Activated naive CD8-positive, alpha-beta T cell treated with anti-CD3 and anti-CD28 coated beads for 36 hours (primary cell): ENCODE results near the gene GOLPH3L. TPM values are rescaled to one million over a fixed set of nuclear protein-coding genes. Genes with fewer than 3 reads are reported as not detected.
A peak's percentile ranks its signal among the peaks of the same experiment; 100 is the strongest.
"Not testable (repeated sequence)": the region's sequence is repeated elsewhere in the genome, so short reads cannot be mapped to it uniquely, and the experiment has no call there.

Source experiments
- DNase-seq: peaks from one replicate; pipeline ENCODE4 v3.0.0; 2021
- H3K27ac Mint-ChIP-seq: one replicate; pipeline ENCODE4 v1.8.0; 2022; ENCODE audit warnings: mild to moderate bottlenecking, moderate library complexity, mixed read lengths
- H3K27me3 Mint-ChIP-seq: one replicate; pipeline ENCODE4 v1.8.0; 2022; ENCODE audit warnings: mild to moderate bottlenecking, mixed read lengths
- H3K36me3 Mint-ChIP-seq: one replicate; pipeline ENCODE4 v1.8.0; 2021; ENCODE audit warnings: mild to moderate bottlenecking, mixed read lengths
- H3K4me1 Mint-ChIP-seq: one replicate; pipeline ENCODE4 v1.8.0; 2021; ENCODE audit warnings: mixed read lengths
- H3K4me3 Mint-ChIP-seq: one replicate; pipeline ENCODE4 v1.8.0; 2022; ENCODE audit warnings: mild to moderate bottlenecking, moderate library complexity, mixed read lengths
- H3K9me3 Mint-ChIP-seq: one replicate; pipeline ENCODE4 v1.8.0; 2022; ENCODE audit warnings: mixed read lengths
- total RNA-seq, 2 experiments: library from RNA; stranded (reverse); gene quantifications; one replicate each; pipeline ENCODE4 v1.2.3, GENCODE V29; 2021

GOLPH3L gene
- total RNA-seq, 2 experiments from 2014 or later, result 15.2 to 15.8 TPM

DNA sequence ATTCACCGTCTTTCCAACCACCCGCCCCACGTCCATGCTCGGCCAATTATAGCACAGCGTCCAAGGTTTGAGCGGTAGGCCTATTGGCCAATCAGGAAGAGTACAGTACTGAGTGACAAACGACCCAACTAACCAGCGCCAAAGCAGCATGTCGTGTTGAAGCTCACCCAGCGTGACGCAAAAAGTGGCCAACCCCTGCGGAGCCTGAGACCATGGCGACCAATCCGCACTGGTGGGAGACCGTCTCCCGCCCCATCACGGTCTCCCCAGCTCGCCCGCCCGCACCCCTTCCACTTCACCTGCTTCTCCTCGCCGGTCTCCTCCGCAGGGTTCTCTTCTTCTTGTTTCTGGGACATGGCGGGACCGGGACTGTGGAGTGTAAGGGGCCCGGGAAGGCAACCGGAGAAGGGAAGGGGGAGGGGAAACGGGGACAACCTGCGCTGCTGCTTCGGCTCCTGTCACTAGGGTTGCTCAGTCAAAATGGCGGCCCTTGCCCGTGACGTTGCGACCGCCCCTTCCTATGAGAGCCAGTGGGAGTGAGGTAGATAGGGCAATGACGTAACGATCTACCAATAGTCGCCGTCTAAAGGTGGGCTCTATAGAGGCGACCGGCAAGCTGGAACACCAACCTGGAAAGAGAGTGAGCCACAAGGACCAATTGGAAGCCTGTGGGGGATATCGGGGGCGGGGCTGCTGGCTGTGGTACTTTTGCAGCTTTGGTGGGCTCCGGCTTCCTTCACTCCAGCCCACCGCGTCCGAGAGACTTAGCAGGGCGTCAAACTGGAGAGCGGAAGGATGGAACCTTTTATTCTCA lies 67.6 kb downstream of the GOLPH3L start, which contains the start of gene ENSA:
Gene ENSA (minus strand): TSS at position 498 of the 814 bp plus-strand sequence. CDS start 142 bp downstream, at position 356.
- Mint-ChIP-seq H3K27ac (no peak within 1 kb of the TSS), H3K4me1 (peaks cover 35% of the 10 kb centered on the region), H3K36me3 (peaks cover 26% of the 10 kb centered on the region), H3K4me3 (no peak within 1 kb of the TSS), H3K27me3 (no peaks in the 10 kb centered on the region), H3K9me3 (no peaks in the 10 kb centered on the region)
- peak; percentile 95 for DNase-seq

DNA sequence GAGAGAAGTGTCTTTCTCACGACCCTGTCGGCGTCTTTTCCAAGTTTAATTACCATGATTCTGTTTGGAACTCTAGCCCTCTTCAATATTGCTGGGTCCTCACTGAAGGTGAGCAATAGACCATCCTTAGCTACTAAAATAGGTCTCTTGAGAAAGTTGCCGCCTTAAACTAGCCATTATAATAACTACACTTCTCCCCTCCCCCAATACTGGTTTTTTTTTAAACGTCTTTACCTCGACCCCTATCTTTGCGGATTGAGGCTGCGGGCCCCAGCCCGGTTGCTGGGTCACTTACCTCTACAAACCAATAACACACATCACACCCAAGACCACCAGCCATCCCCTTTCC lies 68.2 kb downstream of the GOLPH3L start:
- H3K27ac Mint-ChIP-seq, result no peak overlapping the region
- H3K36me3 Mint-ChIP-seq, result peaks cover 26% of the 10 kb centered on the region
- H3K4me1 Mint-ChIP-seq, result peaks cover 38% of the 10 kb centered on the region
- H3K9me3 Mint-ChIP-seq, result no peaks in the 10 kb centered on the region
- no peak for DNase-seq
- no peak overlapping the region for H3K4me3 Mint-ChIP-seq
- H3K27me3 Mint-ChIP-seq, result no peaks in the 10 kb centered on the region

DNA sequence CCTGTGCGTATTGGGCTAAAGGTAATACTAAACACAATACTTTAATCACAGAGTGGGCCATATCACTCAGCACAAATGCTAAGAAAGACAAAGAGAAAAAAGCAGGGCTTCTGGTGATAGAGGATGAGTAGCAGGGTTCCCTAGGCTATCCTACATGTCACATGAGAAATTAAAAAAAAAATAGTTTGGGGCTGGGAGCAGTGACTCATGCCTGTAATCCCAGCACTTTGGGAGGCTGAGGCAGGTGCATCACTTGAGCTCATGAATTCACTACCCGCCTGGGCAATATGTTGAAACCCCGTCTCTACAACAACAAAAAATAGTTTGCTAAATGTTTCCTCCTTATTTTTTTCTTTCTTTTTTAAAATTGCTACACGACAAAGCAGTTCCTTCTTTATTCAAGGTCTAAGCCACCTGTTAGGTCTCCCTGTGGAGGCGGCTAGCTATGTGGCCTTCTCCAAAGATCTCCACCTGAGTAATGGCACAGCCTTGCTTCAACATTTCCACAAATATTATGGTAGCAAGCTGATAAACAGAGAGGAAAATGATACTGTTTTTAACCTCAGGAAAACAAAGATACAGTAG lies 69.0 kb downstream of the GOLPH3L start:
- peaks cover 27% of the 10 kb centered on the region for H3K36me3 Mint-ChIP-seq
- H3K4me1 Mint-ChIP-seq, result peaks cover 38% of the 10 kb centered on the region
- no peak overlapping the region for H3K4me3 Mint-ChIP-seq
- peak overlapping the region; percentile 31 for H3K27ac Mint-ChIP-seq
- DNase-seq, result no peak
- no peaks in the 10 kb centered on the region for H3K27me3 Mint-ChIP-seq
- no peaks in the 10 kb centered on the region for H3K9me3 Mint-ChIP-seq

DNA sequence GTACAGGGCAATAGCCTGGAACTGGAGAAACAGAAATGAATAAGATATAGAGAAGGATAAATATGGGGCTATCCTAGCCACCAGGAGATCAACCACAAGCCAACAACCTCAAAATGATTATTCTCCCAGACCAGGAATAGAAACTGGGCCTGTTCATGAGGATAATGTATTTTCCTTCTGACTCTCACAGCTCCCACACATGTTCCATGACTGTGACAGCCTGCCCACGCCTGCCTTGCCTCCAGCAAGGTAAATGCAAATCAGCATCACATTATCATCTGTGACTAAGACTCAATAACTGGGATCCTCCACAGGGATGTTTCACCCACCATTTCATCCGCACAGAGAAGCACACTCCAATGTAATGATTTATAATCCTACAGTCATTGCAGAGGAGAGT lies 70.8 kb downstream of the GOLPH3L start:
- Mint-ChIP-seq H3K4me1 (peaks cover 53% of the 10 kb centered on the region), H3K9me3 (no peaks in the 10 kb centered on the region), H3K27me3 (no peaks in the 10 kb centered on the region), H3K4me3 (no peak overlapping the region), H3K36me3 (peaks cover 34% of the 10 kb centered on the region), H3K27ac (peak overlapping the region; percentile 25)
- no peak for DNase-seq

DNA sequence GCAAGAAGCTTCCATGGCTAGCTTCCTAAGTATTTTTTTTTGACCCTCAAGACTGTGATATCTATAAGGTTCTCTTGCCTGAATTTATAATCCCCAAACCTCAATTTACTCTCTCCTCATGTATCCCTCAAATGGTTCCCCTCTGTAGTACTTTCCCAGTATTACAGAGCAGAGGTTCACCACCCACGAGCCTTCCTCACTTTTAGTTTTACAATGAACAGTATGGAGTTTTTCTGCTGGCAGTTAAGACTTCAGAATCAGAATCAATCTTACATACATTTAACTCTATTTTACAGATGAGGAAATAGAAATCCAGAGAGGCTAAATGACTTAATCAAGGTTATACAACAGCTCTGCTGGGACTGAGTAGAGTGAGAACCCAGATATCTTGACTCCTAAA lies 72.4 kb downstream of the GOLPH3L start:
- DNase-seq, H3K27me3 Mint-ChIP-seq, H3K4me3 Mint-ChIP-seq, H3K9me3 Mint-ChIP-seq: not testable (repeated sequence)
- Mint-ChIP-seq H3K4me1 (peaks cover 60% of the 10 kb centered on the region), H3K36me3 (peaks cover 46% of the 10 kb centered on the region), H3K27ac (peak overlapping the region; percentile 59)

DNA sequence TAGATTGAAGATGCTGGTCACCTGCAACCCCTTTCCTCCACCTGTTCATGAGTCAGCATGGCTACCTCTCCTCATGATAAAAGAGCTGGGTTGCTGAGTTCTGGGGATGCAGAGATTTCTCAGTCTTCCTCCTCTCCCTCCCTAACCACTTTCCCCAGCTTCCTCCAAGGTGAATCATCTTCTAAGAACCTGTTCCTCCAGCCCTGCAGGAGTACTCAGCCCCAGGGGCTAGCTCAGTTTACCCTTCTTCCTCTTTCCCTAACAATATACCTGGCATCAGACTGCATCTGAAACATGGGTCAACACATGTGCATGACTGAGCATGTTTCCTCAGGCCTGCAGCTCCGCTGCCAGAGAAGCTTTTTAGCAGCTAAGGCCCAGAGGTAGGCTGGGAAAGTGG lies 72.8 kb downstream of the GOLPH3L start:
- H3K4me3 Mint-ChIP-seq, result not testable (repeated sequence)
- Mint-ChIP-seq H3K4me1 (peaks cover 65% of the 10 kb centered on the region), H3K36me3 (peaks cover 49% of the 10 kb centered on the region)

DNA sequence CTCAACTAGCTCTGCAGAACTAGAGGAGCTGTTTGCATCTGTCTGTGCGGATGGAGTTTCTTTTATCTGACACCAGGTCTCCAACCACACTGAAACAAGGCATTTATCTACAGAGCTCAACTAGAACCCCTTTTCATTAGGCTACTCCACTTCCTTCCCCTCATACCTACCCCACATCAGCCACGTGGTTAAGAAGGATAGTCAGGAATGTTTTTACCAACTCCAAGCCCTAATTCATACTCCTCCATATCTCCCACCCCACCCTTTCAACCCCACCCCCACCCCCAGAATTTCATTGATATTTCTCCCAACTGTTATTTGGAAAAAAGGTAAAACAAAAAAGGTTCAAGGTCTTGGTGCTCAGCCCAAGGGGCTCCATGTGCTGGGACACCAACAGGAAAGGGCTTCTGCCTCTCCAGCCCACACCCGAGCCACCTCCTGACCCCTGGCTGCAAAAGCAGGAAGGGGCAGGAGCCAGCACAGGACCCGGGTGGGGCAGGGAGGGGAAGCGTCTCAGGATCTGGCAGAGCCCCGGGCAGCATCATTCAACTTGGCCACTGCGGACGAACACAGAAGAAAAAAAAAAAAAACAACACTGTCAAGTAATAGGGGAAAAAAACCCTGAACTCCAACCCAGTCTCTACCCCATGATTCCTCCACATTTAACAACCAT lies 74.5 kb downstream of the GOLPH3L start:
- no peaks in the 10 kb centered on the region for H3K27me3 Mint-ChIP-seq
- H3K4me3 Mint-ChIP-seq, result no peak overlapping the region
- no peak for DNase-seq
- H3K9me3 Mint-ChIP-seq, result no peaks in the 10 kb centered on the region
- peak overlapping the region; percentile 74 for H3K27ac Mint-ChIP-seq
- peaks cover 57% of the 10 kb centered on the region for H3K4me1 Mint-ChIP-seq
- H3K36me3 Mint-ChIP-seq, result peaks cover 47% of the 10 kb centered on the region

More for the DNA sequence above, 72.8 kb downstream of the GOLPH3L start:
- not testable (repeated sequence) for H3K27me3 Mint-ChIP-seq, DNase-seq, H3K9me3 Mint-ChIP-seq, H3K27ac Mint-ChIP-seq

DNA sequence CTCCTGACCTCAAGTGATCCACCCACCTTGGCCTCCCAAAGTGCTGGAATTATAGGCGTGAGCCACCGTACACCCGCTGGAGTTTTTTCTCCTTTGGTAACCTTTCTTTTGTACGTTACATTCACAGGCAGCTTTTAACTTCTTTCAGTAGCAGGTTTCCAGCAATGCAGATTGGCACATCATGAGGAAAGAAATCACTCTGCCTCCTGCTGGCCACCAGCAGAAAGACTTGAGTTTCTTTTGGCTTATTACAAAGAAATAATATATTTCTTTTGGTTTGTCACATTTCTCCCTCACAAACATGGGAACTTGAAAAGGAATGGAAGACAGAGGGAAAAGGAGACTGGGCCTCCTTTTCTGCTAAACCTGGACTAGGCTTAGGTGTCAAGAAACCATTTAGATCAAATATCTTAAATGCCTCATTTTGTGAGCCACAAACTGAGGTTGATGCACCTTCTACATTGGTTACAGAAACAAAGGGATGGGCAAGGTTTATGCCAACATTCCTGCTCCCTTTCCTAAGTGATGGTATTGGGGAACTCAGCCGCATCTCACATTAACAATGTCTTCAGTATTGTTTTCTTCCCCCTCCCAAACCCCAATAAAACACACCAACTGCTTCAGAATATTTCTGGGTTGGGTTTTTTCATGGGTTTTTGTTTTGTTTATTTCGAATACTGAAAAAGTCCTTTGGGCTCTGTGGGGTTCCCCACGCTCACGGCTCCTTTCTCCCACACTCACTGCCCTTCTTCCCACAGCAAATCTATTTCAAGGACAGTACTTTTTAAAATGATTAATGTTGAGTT lies 75.3 kb downstream of the GOLPH3L start:
- H3K27me3 Mint-ChIP-seq, result no peaks in the 10 kb centered on the region
- H3K36me3 Mint-ChIP-seq, result peaks cover 44% of the 10 kb centered on the region
- H3K27ac Mint-ChIP-seq, result peak overlapping the region; percentile 74

DNA sequence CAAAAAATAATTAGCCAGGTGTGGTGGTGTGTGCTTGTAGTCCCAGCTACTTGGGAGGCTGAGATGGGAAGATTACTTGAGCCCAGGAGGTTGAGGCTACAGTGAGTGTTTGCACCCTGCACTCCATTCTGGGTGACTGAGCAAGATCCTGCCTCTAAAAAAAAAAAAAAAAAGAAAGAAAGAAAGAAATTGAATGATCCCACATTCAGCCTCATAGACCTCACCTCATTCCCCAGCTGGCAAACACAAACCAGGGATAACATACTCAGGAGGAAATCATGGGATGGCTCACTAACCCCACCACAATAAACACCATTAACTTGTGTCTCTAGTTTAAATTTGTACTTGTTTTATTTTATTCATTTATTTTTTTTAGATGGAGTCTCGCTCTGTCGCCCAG lies 76.0 kb downstream of the GOLPH3L start:
- Mint-ChIP-seq H3K27ac (peak overlapping the region; percentile 66), H3K9me3 (no peaks in the 10 kb centered on the region), H3K4me1 (peaks cover 59% of the 10 kb centered on the region), H3K4me3 (no peak overlapping the region), H3K36me3 (peaks cover 45% of the 10 kb centered on the region), H3K27me3 (no peaks in the 10 kb centered on the region)
- no peak for DNase-seq

More for the DNA sequence above, 75.3 kb downstream of the GOLPH3L start:
- Mint-ChIP-seq H3K9me3 (no peaks in the 10 kb centered on the region), H3K4me1 (peaks cover 56% of the 10 kb centered on the region), H3K4me3 (peak overlapping the region; percentile 22)
- DNase-seq, result peak; percentile 40

DNA sequence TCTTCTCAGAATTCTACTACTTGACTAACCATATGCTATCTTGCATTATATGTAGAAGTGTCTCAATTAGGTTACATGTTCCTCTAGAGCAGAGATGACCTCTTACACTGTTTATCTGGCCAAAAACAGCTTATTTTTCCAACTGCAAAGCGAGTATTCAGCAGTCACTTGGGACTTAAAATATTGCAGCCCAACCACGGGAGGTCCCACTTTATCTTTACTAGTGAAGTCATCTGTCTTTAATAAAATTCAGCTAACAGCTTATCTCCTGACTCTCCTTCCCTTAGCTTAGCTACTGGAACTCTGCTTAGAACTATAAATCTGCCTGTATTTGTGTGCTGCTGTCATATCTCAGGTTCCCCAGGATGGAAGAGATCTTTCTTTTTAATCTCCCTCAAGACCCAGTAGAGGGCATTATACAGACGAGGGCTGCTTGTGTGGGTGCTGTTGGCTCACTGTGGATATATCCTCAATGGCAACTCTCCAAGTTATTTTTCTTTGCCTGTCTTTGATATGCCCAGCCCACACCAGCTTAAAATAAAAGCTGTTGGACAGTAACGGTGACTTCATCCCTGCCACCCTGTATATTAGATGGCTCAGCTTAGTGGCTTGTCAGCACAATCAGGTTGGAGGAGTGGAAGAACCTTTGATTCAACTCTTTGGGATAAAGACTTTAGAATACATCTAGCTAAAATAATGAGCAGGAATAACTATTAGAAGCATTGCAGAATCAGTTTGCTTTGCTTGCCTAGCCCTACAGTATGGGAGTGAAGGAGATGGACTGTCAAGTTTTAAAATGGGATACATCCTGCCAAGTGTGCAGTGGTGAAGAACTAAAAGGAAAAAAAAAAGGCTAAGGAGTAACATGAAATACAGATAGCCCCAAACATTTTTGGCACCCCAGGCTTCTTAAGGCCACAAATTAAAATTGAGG lies 77.1 kb downstream of the GOLPH3L start:
- H3K4me3 Mint-ChIP-seq, result no peak overlapping the region
- peaks cover 48% of the 10 kb centered on the region for H3K36me3 Mint-ChIP-seq
- no peaks in the 10 kb centered on the region for H3K27me3 Mint-ChIP-seq
- no peaks in the 10 kb centered on the region for H3K9me3 Mint-ChIP-seq
- peak overlapping the region; percentile 58 for H3K27ac Mint-ChIP-seq
- H3K4me1 Mint-ChIP-seq, result peaks cover 67% of the 10 kb centered on the region
- no peak for DNase-seq

DNA sequence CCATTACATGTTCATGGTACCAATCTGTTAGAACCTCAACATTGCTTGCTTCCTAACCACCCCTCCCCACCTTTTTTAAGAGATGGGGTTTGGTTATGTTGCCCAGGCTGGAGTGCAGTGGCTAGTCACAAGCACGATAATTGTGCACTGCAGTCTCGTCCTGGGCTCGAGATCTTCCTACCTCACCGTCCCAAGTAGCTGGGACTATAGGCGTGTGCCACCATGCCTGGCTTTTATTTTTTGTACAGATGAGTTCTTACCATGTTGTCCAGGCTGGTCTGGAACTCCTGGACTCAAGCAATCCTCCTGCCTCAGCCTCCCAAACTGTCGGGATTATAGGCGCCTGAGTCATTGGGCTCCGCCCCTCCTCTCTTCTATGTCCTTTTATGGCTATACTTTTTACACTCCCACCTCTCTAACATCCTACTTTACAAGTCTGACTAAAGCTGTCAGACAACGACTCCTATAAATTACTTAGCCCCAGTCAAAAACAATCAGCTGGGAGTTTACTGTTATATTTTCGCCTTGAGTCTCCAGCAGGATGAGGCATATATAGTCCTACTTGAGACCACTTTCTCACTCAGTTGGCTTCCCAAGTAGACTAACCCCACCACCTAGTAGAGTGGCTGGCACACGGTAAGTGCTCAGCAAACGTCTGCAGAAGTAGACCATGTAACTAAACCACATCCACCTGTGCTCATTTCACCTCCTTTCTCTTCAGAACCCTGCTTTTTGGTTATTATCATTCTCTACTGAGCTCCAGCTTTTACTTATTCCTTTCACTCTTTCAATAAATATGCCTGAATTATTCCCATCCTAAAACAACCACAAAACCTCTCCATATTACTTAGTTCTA lies 81.4 kb downstream of the GOLPH3L start:
- Mint-ChIP-seq H3K4me1 (peaks cover 68% of the 10 kb centered on the region), H3K9me3 (no peaks in the 10 kb centered on the region), H3K4me3 (no peak overlapping the region), H3K27ac (peak overlapping the region; percentile 72), H3K36me3 (peaks cover 61% of the 10 kb centered on the region), H3K27me3 (no peaks in the 10 kb centered on the region)
- no peak for DNase-seq

DNA sequence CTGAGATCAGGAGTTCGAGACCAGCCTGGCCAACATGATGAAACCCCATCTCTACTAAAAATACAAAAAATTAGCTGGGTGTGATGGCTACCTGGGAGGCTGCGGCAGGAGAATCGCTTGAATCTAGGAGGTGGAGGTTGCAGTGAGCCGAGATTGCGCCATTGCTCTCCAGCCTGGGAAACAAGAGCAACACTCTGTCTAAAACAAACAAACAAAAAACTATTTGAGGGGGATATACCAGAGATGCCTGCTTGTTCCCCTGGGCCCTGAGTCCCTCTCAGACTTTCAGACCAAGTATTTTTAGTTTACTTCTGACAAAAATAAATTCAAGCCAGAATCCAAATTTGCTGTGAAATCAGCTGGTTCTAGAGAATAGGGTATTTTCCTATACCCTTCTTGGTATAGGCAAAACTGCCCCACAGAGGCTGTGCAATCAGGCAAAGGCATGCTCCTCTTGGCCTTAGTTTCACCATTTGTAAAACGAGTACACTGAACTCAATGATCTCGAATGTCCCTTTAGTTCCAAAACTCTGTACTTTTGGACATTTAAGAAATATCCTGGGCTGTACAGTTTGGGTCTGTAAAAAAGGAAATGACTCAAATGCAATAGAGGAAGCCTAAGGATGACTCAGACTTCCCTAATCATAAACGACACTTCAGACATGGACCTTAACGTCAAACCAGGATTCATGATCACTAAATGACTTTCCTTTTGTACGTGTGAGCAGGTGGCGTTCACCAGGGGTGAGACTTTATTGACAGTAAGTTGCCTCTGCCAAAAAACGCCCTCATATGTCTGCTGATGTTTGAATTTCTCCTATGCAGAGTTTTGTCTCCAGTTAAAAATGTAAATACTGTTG lies 83.7 kb downstream of the GOLPH3L start:
- Mint-ChIP-seq H3K27ac (peak overlapping the region; percentile 84), H3K4me3 (peak overlapping the region; percentile 22), H3K9me3 (no peaks in the 10 kb centered on the region), H3K36me3 (peaks cover 49% of the 10 kb centered on the region), H3K4me1 (peaks cover 55% of the 10 kb centered on the region), H3K27me3 (no peaks in the 10 kb centered on the region)
- DNase-seq, result peak; percentile 59
